Measurements from ENCODE around the gene NPAS3.

The NPAS3 gene

DNA sequence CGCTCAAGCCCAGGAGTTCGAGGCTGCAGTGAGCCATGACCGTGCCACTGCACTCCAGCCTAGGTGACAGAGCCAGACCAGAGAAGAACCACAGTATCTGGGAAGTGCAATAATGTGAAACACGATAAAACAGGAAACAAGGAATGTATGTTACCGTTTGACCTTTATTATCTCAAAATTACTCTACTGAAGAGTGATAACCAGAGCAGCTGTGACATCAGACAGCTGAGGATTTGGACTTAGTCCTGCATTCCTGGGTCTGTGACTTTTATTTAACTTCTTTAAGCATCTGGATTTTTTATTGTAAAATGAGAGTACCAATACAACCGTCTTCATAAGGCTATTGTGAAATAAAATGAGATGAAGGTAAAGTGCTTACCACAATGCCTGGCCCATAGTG, 806.5 kb downstream of the NPAS3 start (continued):
- TF ChIP-seq ZSCAN5A (tag by site-specific recombination; IDR thresholded peaks at IDR 0.05) (no peak), ZNF140 (tag by site-specific recombination; IDR thresholded peaks at IDR 0.05) (no peak), ZNF398 (tag by site-specific recombination; IDR thresholded peaks at IDR 0.05) (no peak), ZNF701 (tag by site-specific recombination; IDR thresholded peaks at IDR 0.05) (no peak), KLF17 (tag by site-specific recombination; IDR thresholded peaks at IDR 0.05) (no peak)

- CTCF ChIA-PET, result no interaction called here
Measured at GRCh38 chr14:33747749-33748148, 809.1 kb downstream of the NPAS3 start.

GRCh38 chr14:33754261-33754660, 815.6 kb downstream of the NPAS3 start:
- Histone ChIP-seq H3K27ac (ENCODE audit: extremely low read depth, low read depth, low read length) (no peak overlapping the region), H3K9me3 (ENCODE audit: control insufficient read depth, insufficient read depth, low read depth, low read length) (no peaks in the 10 kb centered on the region), H3K4me3 (ENCODE audit: low read depth, low read length) (no peak overlapping the region), H3K4me1 (ENCODE audit: control insufficient read depth, insufficient read depth, low read length) (no peaks in the 10 kb centered on the region), H3K36me3 (ENCODE audit: control insufficient read depth in 2 of 2, insufficient read depth in 1 of 2, low read length in 2 of 2) (no peaks in the 10 kb centered on the region)
- POLR2A ChIA-PET, result no interaction called here
- CTCF ChIA-PET, result interaction anchor here (0.6 kb wide), 1 partner anchor 611 kb away, joined by 6 read pairs; no protein-coding TSS in a partner anchor
- TF ChIP-seq MZF1 (tag by site-specific recombination; IDR thresholded peaks at IDR 0.05; ENCODE audit: borderline replicate concordance), result no peak
- TF ChIP-seq ZNF549 (tag by site-specific recombination; IDR thresholded peaks at IDR 0.05), result no peak
- no peak for TF ChIP-seq TCF7L2 (IDR thresholded peaks at IDR 0.05; ENCODE audit: borderline replicate concordance, low read depth, low read length)
- no peak for TF ChIP-seq ZNF274 (IDR thresholded peaks at IDR 0.05; ENCODE audit: low read length)
- TF ChIP-seq ZNF274 (tag by site-specific recombination; IDR thresholded peaks at IDR 0.05; ENCODE audit: borderline replicate concordance), result no peak
- no peak for TF ChIP-seq ZNF76 (tag by site-specific recombination; IDR thresholded peaks at IDR 0.05; ENCODE audit: borderline replicate concordance, low read depth)
- TF ChIP-seq ZFP3 (tag by site-specific recombination; IDR thresholded peaks at IDR 0.05; ENCODE audit: low read depth), result no peak
- no peak for TF ChIP-seq ZNF140 (tag by site-specific recombination; IDR thresholded peaks at IDR 0.05)
- TF ChIP-seq ZNF23 (tag by site-specific recombination; IDR thresholded peaks at IDR 0.05; ENCODE audit: borderline replicate concordance), result no peak
- no peak for TF ChIP-seq ZNF488 (tag by site-specific recombination; IDR thresholded peaks at IDR 0.05)
- TF ChIP-seq, protein P1, sequence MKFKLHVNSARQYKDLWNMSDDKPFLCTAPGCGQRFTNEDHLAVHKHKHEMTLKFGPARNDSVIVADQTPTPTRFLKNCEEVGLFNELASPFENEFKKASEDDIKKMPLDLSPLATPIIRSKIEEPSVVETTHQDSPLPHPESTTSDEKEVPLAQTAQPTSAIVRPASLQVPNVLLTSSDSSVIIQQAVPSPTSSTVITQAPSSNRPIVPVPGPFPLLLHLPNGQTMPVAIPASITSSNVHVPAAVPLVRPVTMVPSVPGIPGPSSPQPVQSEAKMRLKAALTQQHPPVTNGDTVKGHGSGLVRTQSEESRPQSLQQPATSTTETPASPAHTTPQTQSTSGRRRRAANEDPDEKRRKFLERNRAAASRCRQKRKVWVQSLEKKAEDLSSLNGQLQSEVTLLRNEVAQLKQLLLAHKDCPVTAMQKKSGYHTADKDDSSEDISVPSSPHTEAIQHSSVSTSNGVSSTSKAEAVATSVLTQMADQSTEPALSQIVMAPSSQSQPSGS (tag by site-specific recombination; IDR thresholded peaks at IDR 0.05; ENCODE audit: low read depth), result no peak

More at GRCh38 chr14:33747749-33748148, 809.1 kb downstream of the NPAS3 start:
- Histone ChIP-seq H3K4me1 (ENCODE audit: control insufficient read depth, insufficient read depth, low read length) (no peaks in the 10 kb centered on the region), H3K9me3 (ENCODE audit: control insufficient read depth, insufficient read depth, low read depth, low read length) (no peaks in the 10 kb centered on the region), H3K27ac (ENCODE audit: extremely low read depth, low read depth, low read length) (no peak overlapping the region), H3K4me3 (ENCODE audit: low read depth, low read length) (no peak overlapping the region), H3K36me3 (ENCODE audit: control insufficient read depth in 2 of 2, insufficient read depth in 1 of 2, low read length in 2 of 2) (no peaks in the 10 kb centered on the region)
- POLR2A ChIA-PET, result no interaction called here
- TF ChIP-seq ZNF239 (tag by site-specific recombination; IDR thresholded peaks at IDR 0.05), result no peak
- TF ChIP-seq KLF10 (tag by site-specific recombination; IDR thresholded peaks at IDR 0.05), result no peak
- no peak for TF ChIP-seq ZNF624 (tag by site-specific recombination; IDR thresholded peaks at IDR 0.05)
- TF ChIP-seq ZNF561 (tag by site-specific recombination; IDR thresholded peaks at IDR 0.05; ENCODE audit: borderline replicate concordance), result no peak
- TF ChIP-seq ZNF292 (tag by site-specific recombination; IDR thresholded peaks at IDR 0.05; ENCODE audit: borderline replicate concordance, low read depth), result no peak
- no peak for TF ChIP-seq SP2 (tag by site-specific recombination; IDR thresholded peaks at IDR 0.05)
- no peak for TF ChIP-seq MEIS1 (CRISPR knock-in tag; IDR thresholded peaks at IDR 0.05; ENCODE audit: borderline replicate concordance)
- no peak for TF ChIP-seq ZNF335 (tag by site-specific recombination; conservative IDR thresholded peaks at IDR 0.05)
- no peak for TF ChIP-seq PBX3 (CRISPR knock-in tag; IDR thresholded peaks at IDR 0.05)
- TF ChIP-seq ZFP37 (tag by site-specific recombination; IDR thresholded peaks at IDR 0.05), result no peak
- no peak for TF ChIP-seq PRDM6 (tag by site-specific recombination; IDR thresholded peaks at IDR 0.05)
- no peak for TF ChIP-seq GLI4 (tag by site-specific recombination; IDR thresholded peaks at IDR 0.05)
- no peak for TF ChIP-seq ZNF114 (tag by site-specific recombination; IDR thresholded peaks at IDR 0.05)
- TF ChIP-seq SP7 (tag by site-specific recombination; IDR thresholded peaks at IDR 0.05), result no peak
